Ishikawa (cell line): ENCODE results near the gene PITPNC1.

ENCODE experiments used
- CEBPB ChIP-seq: IDR thresholded peaks from 2 replicates; pipeline ENCODE4 v1.6.1; 2012
- EGR1 ChIP-seq: IDR thresholded peaks from 2 replicates; pipeline ENCODE4 v1.6.1; 2012
- EP300 ChIP-seq: IDR thresholded peaks from 2 replicates; pipeline ENCODE4 v1.6.1; 2012; ENCODE audit warnings: borderline replicate concordance
- FOXM1 ChIP-seq: IDR thresholded peaks from 2 replicates; pipeline ENCODE4 v1.6.1; 2012; ENCODE audit warnings: low read depth, borderline replicate concordance
- NFIC ChIP-seq: IDR thresholded peaks from 2 replicates; pipeline ENCODE4 v1.6.1; 2012
- RAD21 ChIP-seq: IDR thresholded peaks from 2 replicates; pipeline ENCODE4 v1.6.1; 2012; ENCODE audit warnings: low read depth
- TAF1 ChIP-seq: IDR thresholded peaks from 2 replicates; pipeline ENCODE4 v1.6.1; 2012; ENCODE audit warnings: low read depth, mild to moderate bottlenecking
- TCF12 ChIP-seq: IDR thresholded peaks from 2 replicates; pipeline ENCODE4 v1.6.1; 2012; ENCODE audit warnings: low read depth
- TEAD4 ChIP-seq: IDR thresholded peaks from 2 replicates; pipeline ENCODE4 v1.6.1; 2012
- YY1 ChIP-seq: IDR thresholded peaks from 2 replicates; pipeline ENCODE4 v1.6.1; 2012; ENCODE audit warnings: low read depth
- TF ChIP-seq, protein P1 (sequence below): IDR thresholded peaks from 2 replicates; pipeline ENCODE4 v1.6.1; 2012; ENCODE audit warnings: low read depth, mild to moderate bottlenecking
- TF ChIP-seq, protein P2 (sequence below): IDR thresholded peaks from 2 replicates; pipeline ENCODE4 v1.6.1; 2012
- TF ChIP-seq, protein P3 (sequence below): IDR thresholded peaks from 2 replicates; pipeline ENCODE4 v1.6.1; 2012

DNA sequence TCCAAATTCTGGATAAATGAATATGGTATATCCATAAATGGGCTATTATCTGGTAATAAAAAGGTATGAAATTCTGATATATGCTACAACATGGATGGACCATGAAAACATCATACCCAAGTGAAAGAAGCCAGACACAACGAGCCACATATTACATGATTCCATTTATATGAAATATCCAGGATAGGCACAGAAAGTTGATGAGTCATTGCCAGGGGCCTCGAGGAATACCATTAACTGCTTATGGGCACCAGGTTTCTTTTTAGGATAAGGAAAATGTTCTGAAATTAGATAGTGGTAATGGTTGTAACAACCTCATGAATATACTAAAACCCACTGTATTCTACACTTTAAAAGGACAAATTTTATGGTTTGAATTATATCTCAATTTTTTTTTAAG lies 123.2 kb downstream of the PITPNC1 start:
- no peak for TF ChIP-seq NFIC
- TF ChIP-seq YY1: no peak
- no peak for TF ChIP-seq EP300
- TF ChIP-seq, protein P1, sequence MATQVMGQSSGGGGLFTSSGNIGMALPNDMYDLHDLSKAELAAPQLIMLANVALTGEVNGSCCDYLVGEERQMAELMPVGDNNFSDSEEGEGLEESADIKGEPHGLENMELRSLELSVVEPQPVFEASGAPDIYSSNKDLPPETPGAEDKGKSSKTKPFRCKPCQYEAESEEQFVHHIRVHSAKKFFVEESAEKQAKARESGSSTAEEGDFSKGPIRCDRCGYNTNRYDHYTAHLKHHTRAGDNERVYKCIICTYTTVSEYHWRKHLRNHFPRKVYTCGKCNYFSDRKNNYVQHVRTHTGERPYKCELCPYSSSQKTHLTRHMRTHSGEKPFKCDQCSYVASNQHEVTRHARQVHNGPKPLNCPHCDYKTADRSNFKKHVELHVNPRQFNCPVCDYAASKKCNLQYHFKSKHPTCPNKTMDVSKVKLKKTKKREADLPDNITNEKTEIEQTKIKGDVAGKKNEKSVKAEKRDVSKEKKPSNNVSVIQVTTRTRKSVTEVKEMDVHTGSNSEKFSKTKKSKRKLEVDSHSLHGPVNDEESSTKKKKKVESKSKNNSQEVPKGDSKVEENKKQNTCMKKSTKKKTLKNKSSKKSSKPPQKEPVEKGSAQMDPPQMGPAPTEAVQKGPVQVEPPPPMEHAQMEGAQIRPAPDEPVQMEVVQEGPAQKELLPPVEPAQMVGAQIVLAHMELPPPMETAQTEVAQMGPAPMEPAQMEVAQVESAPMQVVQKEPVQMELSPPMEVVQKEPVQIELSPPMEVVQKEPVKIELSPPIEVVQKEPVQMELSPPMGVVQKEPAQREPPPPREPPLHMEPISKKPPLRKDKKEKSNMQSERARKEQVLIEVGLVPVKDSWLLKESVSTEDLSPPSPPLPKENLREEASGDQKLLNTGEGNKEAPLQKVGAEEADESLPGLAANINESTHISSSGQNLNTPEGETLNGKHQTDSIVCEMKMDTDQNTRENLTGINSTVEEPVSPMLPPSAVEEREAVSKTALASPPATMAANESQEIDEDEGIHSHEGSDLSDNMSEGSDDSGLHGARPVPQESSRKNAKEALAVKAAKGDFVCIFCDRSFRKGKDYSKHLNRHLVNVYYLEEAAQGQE: no peak
- no peak for TF ChIP-seq CEBPB
- TF ChIP-seq RAD21: no peak
- TF ChIP-seq TAF1: no peak
- TF ChIP-seq EGR1: no peak
- TF ChIP-seq TCF12: no peak
- TF ChIP-seq, protein P2, sequence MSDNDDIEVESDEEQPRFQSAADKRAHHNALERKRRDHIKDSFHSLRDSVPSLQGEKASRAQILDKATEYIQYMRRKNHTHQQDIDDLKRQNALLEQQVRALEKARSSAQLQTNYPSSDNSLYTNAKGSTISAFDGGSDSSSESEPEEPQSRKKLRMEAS: no peak
- TF ChIP-seq FOXM1: no peak
- TF ChIP-seq, protein P3, sequence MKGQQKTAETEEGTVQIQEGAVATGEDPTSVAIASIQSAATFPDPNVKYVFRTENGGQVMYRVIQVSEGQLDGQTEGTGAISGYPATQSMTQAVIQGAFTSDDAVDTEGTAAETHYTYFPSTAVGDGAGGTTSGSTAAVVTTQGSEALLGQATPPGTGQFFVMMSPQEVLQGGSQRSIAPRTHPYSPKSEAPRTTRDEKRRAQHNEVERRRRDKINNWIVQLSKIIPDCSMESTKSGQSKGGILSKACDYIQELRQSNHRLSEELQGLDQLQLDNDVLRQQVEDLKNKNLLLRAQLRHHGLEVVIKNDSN: no peak
- TF ChIP-seq TEAD4: no peak
